GM19463 (cell line): ENCODE results near the gene NFATC2.

ENCODE experiments used
- ATAC-seq: cut with Tn5 transposase; IDR thresholded peaks from one replicate; pipeline ENCODE4 v1.9.1; 2021; ENCODE audit warnings: mild to moderate bottlenecking, moderate library complexity; ENCODE audit not compliant: unreplicated experiment

NFATC2 gene

GRCh38 chr20:51342510-51343236 lies 199.8 kb downstream of the NFATC2 start:
- no peak for ATAC-seq

GRCh38 chr20:51341581-51341980 lies 200.9 kb downstream of the NFATC2 start:
- ATAC-seq, result no peak

GRCh38 chr20:51340451-51340840 lies 202.1 kb downstream of the NFATC2 start:
- no peak for ATAC-seq

GRCh38 chr20:51339721-51340450 lies 202.6 kb downstream of the NFATC2 start:
- no peak for ATAC-seq

GRCh38 chr20:51338692-51339440 lies 203.7 kb downstream of the NFATC2 start:
- ATAC-seq, result no peak

- ATAC-seq, result no peak
These were observed 205.3 kb downstream of the NFATC2 start for GRCh38 chr20:51337126-51337805.
